NCI-H1092 treated with DMSO at 0.1 percent for 48 hours (cell line): ENCODE results near the gene NXF2B.
"Not testable (repeated sequence)": the region's sequence is repeated elsewhere in the genome, so short reads cannot be mapped to it uniquely, and the experiment has no call there.

Experiments used
- DNase-seq: peaks from one replicate; lab custom pipeline; 2025; lab: John Stamatoyannopoulos, UW

The NXF2B gene, protein sequence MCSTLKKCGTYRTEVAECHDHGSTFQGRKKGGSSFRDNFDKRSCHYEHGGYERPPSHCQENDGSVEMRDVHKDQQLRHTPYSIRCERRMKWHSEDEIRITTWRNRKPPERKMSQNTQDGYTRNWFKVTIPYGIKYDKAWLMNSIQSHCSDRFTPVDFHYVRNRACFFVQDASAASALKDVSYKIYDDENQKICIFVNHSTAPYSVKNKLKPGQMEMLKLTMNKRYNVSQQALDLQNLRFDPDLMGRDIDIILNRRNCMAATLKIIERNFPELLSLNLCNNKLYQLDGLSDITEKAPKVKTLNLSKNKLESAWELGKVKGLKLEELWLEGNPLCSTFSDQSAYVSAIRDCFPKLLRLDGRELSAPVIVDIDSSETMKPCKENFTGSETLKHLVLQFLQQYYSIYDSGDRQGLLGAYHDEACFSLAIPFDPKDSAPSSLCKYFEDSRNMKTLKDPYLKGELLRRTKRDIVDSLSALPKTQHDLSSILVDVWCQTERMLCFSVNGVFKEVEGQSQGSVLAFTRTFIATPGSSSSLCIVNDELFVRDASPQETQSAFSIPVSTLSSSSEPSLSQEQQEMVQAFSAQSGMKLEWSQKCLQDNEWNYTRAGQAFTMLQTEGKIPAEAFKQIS

DNA sequence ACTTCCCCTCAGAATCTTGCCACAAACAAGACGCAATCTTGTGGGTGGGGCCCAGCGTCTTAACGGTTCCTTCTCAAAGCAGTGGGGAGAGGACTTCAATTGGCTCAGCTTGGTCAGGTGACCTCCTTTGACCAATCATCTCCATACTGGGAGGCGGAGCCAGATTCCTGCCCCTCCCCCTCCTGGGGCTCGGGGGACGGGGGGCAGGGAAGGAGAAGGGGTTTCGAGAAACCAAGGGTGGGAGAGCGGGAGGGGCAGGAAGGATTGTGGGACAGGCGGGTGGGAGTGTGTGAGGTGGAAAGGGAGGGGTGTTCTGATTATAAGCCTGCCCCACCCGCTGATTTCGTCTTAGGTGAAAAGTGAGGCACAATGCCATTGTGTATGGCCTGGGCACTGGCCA, at the start of gene NXF2B:
Gene NXF2B (minus strand): TSS at position 101 of the 400 bp plus-strand sequence. CDS start 59,972 bp downstream, outside the sequence.
- DNase-seq: not testable (repeated sequence)

DNA sequence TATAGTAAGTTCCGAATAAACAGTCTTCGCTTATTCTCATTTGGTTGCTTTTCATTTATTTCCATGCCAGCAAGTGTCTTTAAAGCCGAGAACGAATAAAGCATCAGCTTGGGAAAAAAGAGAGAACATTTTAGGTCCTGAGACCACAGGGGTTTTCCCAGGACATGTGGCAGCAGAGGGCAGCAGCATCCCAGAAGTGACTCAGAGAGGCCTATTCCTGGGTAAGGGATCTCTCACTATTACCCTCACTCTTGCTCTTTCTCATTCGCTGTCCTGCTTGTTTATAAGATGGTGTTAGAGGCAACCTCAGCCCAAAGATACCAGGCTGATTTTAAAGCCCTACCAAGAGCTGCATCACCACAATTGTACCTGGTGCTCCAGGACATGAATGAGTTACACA, 39.0 kb upstream of the NXF2B start:
- DNase-seq: not testable (repeated sequence)

DNA sequence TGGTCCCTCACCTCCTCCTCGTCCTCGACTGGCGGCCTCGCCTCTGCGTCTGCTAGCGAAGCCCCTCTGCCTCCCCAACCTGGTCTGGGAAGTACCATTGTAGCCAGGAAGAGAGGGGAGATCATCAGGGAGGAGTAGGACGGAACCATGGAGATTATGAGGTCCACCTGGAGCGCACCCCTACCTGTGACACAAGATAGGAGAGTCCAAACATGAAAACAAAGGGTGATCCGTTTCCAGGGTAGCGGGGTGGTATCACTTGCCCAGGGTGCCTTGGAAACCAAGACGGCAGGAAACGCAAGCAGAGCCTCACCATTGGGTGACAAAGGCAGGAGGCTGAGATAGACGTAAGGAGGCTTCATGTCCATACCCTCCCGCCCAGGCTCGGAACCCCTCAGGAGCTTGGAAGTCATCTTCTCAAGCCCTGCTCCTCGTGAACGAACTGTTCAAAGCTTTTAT, 32.0 kb upstream of the NXF2B start, which contains the start of gene TCP11X2:
Gene TCP11X2 (minus strand): TSS at position 51 of the 459 bp plus-strand sequence.
- not testable (repeated sequence) for DNase-seq

DNA sequence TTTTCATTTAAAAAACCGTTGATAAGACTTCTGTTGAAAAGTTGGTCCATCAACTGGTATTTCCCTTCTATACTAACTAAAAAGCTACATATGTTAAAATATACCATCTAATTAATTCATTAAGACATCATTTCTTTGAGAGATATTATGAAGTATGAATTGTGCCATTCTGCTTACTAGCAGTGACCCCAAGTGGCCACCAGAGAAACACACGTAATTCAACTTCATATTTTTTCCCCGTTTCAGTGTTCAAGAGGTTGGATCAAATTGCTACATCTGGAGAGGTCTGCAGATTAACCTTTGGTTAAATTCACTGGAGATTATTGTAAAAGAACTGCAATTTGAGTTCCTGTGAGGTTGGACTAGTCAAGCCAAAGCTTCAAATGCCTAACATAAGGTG, 30.4 kb upstream of the NXF2B start:
- DNase-seq: not testable (repeated sequence)

DNA sequence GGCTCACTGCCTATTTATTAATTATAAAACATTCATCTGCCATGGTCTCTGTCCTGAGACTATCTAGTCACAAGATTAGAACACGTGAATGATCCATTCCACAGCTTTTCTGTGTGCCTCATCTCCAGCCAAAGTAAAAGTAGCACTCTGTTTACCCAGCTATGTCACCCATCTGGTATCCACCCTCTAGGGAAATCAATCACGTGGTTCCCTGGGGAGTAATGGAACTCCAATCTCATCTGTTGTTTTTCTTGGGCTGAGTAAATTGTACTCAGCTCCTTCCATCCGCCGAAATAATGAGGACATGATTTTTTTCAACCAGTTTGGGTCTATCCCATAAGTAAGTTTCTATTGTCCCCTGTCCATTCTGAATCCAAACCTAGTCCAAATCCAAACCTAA, 18.8 kb upstream of the NXF2B start:
- DNase-seq: not testable (repeated sequence)

DNA sequence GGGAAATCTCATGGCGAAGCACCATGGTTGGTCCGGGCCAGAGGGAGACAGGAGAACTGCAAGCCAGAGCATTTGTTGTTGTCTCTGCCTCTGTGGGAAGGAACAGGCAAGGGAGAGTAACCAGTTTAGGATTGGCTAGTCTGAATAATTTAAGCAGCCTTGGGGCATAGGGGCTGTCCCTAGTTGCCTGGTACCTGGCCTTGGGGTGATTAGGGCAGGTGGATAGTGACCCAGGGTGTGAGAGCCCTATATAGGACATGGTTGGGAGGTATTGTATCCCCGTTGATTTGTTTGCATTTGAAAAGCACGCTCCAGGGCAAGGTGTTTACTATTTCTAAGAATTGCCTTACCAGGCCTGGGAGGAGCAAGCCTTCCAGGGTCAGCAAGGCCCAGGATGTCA, 25.3 kb downstream of the NXF2B start:
- DNase-seq: not testable (repeated sequence)

DNA sequence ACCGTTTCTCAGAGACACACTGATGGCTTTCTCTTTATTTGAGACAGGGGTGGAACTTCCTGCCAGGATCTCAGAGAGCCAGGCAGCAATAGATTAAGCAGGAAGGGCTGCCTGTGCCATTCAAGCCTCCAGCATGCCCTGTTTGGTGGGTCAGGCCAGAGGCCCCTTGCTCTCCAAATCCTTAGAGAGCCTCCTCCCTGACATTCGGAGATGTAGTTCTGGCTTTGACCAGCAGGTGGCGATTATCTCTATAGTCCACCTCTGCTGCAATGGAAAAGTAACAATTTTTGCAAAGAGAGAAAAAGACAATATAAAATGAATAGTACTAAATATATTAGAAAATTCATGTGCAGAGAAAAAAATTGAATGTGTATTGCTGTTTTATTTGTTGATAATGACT, 93.9 kb downstream of the NXF2B start:
- no peak for DNase-seq

DNA sequence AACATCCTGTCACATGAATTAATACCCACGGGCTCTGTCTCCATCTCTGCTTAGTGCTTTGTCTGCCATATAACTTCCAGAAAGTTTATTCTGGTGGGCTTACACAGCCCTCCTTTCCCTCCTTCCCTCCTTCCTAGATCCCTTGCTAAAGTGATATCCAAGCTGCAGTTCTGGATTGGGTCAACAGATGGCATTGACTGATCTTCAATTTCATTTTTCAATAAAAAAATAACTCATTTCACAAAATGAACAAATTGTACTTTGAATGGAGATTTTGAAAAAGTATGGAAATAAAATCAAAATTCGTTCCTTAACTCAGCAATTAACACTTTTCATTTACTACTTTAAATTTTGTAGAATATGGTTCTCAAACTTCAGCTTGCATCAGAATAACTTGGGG, 97.9 kb downstream of the NXF2B start:
- no peak for DNase-seq

DNA sequence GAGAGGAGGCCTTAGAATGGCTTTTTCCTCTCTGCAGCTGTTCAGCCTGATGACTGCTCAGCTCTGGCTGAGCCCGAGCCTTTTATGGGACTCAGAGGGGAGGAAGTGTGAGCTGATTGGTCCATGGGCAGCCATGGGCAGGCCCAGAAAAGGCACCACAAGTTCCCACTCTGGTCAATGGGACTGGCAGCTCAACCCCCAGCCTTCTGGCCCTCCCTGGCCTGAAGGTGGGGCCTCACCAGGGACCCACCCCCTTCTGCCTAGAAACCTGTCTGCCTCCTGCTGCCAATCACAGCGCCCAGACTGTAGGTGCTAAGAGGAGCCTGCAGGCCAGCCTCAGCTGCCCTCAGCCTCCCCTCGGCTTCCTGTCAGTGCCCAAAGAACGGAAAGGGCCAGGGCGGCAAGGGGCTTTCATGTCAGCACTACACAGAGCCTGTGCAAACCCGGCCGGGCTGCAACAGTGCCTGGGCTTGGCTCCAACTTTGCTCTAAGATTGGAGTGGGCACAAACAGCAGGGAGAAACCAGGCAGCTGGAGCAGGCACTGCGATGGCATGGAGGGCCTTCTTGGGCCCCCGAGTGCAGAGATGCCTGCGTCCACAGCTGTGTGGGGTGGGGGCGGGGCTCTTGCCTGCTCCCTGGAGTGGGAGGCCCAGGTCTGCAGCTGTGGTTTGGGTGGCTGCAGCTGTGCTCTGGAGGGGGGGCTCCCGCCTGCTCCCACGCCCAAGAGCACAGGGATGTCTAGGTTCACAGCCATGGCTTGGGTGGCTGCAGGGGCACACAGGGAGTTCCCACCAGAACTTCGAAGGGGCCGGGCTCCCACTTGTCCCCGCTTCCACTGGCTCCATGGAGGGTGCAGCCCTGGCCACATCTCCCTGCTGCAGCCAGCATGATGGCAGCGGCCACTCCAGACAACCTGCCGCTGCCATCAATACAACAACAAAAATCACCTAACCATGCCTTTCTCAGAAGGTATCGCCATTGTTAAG, 100.2 kb downstream of the NXF2B start:
- DNase-seq: no peak

DNA sequence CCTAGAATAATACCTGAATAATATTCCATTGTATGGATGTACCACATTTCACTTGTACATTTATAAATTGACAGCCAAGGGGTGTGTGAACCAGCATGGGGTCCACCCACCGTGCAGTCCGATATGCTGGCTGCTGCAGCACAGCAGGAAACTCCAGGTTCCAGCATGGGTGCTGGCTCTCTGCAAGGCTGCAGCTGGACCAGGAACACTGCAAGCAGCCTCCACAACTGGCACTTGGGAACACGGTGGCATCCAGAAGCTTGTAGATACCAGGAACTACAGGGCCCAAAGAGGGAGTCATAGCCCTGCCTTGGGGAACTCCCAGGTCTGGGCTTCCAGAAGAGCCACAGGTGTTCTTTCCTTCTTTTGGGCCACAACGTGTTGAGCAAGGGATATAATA, 101.6 kb downstream of the NXF2B start:
- no peak for DNase-seq
